ENCODE results near the gene SLC25A42.

DNA sequence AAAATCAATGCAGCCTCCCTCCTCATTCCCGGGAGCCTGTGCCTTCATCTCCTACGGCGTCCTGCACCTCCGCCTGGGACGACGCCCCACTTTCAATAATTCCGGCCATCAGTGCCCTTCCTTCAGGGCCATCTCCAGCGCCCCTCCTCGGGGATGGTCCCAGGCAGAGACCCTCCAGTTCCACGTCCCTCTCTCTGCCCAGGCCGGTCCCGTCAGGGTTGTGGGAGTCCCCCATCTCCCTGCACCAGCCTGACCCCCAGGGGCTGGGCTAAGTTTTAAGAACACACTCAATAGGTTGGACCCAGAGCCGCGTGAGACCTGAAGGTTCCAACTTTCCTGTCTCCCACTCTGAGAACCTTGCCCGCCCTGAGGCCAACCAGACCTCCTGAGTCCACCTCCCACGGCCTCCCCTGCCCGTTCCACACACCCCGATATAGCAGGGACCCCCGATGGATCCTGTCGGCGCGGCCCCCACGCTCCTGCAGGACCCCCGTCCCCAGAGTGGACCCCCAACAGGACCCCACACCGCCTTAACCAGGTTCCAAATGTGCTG is 73.8 kb downstream of the SLC25A42 start:
- TF ChIP-seq, protein P1, sequence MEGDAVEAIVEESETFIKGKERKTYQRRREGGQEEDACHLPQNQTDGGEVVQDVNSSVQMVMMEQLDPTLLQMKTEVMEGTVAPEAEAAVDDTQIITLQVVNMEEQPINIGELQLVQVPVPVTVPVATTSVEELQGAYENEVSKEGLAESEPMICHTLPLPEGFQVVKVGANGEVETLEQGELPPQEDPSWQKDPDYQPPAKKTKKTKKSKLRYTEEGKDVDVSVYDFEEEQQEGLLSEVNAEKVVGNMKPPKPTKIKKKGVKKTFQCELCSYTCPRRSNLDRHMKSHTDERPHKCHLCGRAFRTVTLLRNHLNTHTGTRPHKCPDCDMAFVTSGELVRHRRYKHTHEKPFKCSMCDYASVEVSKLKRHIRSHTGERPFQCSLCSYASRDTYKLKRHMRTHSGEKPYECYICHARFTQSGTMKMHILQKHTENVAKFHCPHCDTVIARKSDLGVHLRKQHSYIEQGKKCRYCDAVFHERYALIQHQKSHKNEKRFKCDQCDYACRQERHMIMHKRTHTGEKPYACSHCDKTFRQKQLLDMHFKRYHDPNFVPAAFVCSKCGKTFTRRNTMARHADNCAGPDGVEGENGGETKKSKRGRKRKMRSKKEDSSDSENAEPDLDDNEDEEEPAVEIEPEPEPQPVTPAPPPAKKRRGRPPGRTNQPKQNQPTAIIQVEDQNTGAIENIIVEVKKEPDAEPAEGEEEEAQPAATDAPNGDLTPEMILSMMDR (IDR thresholded peaks at IDR 0.05; ENCODE audit: low read length), result no peak
- TF ChIP-seq EZH2 (optimal IDR thresholded peaks at IDR 0.05; ENCODE audit: low read depth, low read length), result no peak
